Activated T-helper 1 cell treated with Interleukin-2 at 50 U/mL for 16 hours (primary cell): ENCODE results near the gene CTDNEP1.
"Not testable (repeated sequence)": the region's sequence is repeated elsewhere in the genome, so short reads cannot be mapped to it uniquely, and the experiment has no call there.

Source experiments
- DNase-seq: peaks from one replicate; pipeline ENCODE4 v3.0.0-alpha.2; 2020; ENCODE audit warnings: low read depth

CTDNEP1 gene

GRCh38 chr17:7248796-7249195 is 2.7 kb downstream of the CTDNEP1 start:
- no peak for DNase-seq

- no peak for DNase-seq
These were observed 4.8 kb downstream of the CTDNEP1 start for GRCh38 chr17:7246779-7247178.

DNA sequence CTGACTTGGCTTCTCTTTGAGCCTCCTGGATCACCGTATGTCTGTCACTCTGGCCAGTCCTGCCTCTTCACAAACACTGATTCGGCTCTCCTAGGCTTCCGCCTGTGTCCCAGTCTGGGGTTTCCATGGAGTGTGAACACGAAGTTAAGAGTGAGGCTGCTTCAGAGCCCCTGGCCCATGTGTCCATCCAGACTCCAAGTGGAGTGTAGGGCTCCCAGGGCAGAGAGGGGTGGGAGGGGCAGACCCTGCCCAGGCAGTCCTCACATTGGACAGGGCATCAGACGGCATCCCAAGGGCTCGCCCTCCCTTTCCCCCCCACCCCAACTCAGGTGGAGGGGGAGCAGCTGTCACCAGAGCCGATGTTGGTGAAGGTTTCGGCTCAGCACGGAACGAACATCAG is 7.7 kb downstream of the CTDNEP1 start:
- not testable (repeated sequence) for DNase-seq

DNA sequence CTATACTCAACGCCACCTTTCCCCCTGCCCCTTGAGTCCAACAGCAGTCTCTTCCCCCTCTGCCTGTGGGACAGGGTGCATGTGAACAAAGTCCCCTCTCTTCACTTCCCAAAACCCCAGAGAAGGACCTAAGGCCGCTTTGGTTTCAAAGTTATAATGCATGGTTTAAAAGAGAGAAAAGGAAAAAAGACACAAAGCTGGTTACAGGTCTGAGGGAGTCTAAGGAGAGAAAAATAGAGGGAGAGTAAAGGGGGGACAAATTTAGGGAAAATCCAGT is 8.1 kb downstream of the CTDNEP1 start:
- DNase-seq: no peak

DNA sequence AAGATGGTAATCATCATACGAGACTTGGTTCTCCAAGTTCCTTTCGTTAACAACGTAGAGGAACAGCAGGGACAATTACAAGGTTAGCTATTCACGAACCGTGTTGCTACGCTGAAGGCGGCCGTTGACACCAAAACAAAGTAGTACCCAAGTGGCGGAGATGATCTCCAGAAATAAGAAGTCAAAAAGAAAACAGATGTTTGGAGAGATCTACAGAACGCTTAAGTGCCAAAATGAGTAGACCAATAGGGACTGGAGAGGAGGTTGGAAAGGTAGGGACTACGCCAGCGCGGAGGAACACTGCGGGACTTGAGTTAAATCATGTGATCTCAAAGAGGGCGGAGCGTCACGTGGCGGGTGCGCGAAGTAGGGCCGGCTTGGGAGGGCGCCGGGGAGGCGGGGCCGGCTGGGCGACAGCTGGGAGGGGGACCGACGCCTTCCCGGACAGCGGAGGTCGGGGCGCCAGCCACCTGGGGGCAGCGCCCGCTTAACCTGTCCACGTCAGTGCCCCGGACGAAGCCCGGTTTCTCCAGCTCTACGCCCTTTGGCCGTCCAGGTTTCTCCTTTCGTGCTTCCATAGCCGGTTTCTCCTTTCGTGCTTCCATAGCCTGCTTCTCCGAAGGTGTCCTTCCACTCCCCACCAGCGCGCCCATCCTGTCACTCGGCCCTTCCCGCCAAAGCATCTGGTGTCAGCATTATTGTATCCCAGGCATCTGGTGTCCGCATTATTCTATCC is 8.6 kb downstream of the CTDNEP1 start:
- peak; percentile 86 for DNase-seq

DNA sequence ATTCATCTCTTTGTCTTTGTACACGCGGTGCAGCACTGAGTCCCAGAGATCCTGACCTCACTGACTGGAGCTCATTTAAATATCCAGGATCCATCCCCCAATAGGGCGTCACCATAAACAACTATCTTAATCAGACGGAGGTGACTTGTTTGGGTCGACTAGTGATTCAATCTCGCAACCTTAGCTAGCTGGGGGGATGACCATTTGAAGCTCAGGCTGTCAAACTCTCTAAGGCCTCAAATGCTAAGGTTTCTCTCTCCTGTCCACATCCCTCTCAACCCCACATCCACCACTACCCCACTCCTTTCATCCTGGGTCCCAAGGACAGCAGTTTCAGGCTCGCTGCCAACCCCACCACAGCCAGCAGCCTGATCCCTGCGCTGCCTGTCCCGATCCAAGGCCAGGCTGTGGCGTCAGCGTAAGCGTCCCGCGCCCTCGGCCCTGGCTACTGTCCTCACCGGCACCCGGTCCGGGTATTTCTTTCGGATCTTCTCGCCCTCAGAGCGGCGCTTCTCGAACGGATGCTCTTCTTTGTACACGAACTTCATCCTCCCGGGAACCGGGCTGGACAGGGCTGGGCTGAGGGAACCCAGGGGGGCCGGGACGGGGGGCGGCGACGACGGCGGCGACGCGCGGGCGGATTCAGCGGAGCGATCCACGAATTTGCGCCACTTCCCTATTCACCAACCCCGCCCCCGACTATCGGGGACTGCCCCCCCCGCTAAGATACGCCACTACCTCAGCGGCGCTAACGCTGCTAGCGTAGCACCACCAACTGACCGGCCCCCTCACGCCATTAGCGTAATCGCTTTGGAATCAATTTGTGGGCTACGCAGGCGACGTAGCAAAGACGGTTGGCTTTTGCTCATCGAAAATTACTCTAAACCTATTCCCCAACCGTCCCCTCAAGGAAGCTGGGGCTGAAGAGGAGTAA is 9.5 kb downstream of the CTDNEP1 start, which contains the start of gene GABARAP:
GABARAP (minus strand) TSS at position 667 of the 934 bp plus-strand sequence; CDS start at position 548, 119 bp downstream.
- DNase-seq: peak; percentile 86

DNA sequence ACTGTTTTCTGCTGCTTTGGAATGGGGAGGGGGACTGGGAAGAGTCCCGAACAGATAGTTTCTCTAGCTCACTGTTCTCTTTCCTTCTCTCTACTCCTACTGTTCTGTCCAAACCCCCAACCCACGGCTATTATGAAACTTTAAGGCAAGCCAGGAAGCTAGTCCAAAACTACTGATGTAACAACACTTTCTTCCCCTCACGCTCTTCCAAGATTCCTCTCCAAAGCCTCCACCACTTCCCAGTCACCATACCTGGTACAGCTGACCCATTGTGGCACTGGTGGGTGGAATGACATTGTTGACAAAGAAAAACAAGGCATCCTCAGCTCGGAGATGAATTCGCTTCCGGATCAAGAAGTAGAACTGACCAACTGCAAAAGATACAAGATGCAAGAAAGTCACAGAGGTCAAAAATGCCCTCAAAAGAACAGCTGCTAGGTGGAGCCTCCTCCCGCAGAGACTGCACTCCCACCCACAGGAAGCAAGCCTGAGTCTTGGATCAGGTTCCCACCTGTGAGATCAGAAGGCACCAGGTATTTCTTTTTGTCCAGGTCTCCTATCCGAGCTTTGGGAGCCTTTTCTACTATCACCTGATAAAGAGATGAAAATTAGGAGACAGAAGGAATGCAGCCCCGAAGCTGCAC is 10.3 kb downstream of the CTDNEP1 start:
- no peak for DNase-seq

DNA sequence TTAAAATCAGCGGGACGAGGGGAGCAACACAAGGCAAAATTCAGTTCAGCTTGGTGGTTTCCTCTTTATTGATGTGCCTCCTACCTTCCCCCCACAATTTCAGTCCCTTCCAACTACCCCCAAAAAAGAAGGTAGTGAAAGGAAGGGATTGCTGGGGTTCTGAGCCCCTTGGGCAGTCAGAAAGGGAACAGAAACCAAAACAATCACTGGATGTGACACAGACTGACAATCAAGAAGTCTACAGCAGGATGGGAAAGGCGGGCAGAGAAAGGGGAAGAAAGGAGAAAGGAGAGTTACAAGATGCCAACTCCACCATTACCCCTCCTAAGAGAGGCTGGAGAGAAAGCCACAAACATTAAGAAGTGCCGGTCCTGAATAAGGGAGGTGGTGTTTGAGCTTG is 11.2 kb downstream of the CTDNEP1 start:
- no peak for DNase-seq

DNA sequence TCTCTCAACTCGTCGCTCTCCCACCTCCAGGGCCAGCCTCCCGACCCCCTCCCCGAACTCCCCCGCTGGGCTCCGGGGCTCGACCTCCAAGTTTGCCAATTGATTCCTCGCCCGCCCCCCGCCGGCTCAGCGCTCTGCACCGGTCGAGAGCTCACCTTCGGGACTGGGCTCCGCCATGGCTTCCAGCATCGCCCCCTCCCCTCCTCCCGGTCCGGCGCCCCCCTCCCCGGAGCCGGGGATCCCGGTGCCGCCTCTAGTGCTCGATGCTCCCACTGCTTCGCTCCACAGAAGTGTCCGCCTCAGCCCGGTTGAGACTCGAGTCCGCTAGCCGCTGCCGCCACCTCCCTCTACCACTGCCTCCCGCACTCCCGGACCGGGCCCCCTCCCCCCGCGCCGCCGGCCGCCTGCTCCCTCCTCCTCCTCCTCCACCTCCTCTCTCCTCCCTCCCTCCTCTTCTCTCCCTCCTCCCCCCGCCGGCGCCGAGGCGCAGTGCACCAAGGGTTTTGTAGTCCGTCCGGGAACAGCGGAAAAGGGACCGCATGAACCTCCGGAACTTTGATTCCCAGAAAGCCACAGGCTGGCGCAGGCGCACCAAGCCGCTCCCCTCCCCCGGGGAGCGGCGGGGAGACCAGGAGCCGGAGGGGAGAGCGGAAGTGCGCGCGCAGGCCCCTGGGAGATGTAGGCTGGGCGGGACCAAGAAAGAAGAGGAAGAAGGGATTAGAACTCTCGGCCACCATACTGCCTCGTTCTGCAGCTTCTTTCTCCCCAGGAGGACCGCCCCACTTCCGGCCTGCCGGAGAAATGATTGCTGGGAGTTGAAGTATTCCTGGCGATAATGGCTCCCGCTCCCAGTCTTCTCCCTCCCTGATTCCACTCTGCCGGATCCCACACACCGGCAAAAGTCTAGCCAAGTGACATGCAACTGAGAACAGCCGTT is 12.2 kb downstream of the CTDNEP1 start, which contains the start of gene PHF23:
PHF23 (minus strand) TSS at position 367 of the 937 bp plus-strand sequence; CDS start at position 189, 178 bp downstream.
- peak; percentile 98 for DNase-seq

- no peak for DNase-seq
These were observed 13.0 kb downstream of the CTDNEP1 start for GRCh38 chr17:7238420-7239090.

DNA sequence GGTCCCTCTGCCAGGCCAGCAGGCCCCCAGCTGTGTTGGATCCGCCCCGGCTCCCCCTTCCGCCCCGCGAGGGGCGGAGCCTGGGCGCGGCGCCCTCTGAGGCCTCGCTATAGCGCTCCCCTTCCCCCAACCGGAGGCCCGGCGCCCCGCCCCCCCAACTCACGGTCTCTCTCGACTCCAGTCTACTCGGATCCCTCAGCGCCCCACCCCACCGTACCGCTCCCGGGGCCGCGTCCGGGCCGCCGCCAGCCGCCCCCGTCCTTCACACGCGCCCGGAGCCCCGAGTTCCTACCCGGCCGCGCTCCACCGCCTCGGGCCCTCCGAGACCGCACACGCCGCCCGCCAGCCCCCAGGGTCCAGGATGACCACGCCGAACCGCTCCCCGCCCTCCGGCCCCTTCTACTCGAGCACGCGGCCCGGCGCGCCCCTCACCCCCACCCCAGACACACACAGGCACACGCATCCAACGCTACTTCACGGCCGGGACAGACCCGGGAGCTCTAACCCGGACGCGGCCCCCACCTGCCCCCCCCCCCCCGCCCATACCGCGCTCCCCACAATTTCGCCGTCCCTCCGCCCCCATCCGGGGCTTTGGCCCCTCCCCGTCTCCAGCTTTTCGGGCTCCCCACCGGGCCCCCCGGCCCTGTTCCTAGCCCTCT is 13.6 kb downstream of the CTDNEP1 start:
- DNase-seq: peak; percentile 69

GRCh38 chr17:7237266-7237760 is 14.2 kb downstream of the CTDNEP1 start:
- no peak for DNase-seq

- DNase-seq: no peak
These were observed 14.7 kb downstream of the CTDNEP1 start for GRCh38 chr17:7236808-7237207.

DNA sequence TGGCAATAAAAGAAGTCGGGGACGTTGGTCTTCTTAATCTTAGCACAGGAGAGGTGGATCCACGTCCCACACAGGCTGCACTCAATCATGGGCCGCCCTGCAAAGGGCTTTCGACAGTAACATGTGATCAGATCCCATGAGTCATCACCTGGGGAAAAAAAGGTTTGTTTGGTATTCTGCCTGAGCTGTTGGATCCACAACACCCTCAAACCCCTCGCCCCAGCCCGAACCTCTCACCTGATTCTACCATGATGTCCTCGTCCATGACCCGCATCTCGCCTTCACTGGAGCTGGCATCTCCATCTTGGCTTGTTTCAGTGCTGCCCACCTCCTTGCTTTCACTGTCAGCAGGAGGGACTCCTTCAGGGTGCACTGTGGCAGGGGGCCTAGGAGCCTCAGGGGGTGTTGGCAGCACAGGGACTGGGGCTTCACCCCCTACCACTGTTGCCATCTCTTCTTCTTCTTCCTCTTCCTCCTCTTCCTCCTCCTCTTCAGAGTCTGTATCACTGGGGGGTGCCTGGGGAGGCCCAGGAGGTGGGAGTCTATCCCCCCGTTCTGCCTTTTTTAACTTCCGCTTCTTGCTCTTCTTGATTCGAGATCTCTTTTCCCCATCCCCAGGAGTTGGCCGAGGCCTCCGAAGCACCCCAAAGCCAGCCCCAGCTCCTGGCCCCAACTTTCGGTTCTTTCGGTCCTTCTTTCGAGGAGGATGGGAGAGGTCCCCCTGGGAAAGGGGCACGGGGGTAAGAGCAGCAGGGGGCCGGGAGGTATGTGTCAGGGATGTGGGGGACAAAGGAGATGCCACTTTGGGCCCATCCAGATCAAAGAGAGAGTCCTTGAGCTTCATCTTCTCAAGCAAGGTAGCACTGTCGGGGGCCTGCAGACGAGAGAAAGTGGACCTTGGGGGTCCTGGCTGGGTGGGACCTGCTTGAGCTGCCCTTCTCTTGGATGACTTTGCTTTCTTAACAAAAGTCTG is 15.6 kb downstream of the CTDNEP1 start:
- DNase-seq: no peak

- DNase-seq: peak; percentile 89
These were observed 17.2 kb downstream of the CTDNEP1 start, which contains the start of gene DVL2 for GRCh38 chr17:7234083-7234951. Gene DVL2, minus strand, starts transcription at chr17:7234517. Its CDS starts 255 bp downstream, at chr17:7234262.

- no peak for DNase-seq
These were observed 17.8 kb downstream of the CTDNEP1 start for GRCh38 chr17:7233701-7234082.

DNA sequence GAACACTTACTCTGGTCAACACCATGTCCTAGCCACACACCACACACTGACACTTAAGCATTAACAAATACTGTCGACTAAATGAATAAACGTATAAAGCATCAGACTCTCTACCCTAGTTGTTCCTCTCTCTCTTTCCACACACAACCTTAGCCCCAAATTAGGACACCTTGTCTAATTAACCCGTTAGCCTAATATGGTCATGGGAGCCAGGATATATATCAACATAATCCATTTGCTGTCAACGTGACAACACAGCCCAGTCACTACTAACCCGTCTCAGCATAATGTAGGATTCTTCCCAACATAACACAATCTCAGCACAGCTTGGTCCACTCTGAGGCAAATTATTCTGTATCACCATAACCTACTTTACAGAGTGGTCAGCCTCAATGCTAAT is 19.4 kb downstream of the CTDNEP1 start:
- no peak for DNase-seq

DNA sequence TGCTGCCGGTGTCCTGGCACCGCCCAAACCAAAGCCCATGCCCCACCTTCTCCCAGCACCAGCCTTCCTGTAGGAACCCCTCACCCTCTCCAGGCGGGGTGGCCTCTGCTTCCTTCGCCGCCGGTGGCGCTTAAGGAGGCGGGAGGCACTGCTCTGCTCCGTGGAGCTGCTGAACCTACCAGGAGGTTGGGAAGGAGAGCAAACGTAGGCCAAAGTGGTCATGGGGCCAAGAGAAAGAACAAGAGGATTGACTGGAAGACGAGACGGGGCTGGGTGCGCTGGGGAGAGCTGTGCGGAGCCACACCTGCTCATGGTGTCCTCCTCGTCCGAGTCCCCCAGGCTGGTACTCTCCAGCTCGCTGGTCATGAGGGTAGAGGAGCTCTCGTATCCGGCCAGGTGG is 22.0 kb downstream of the CTDNEP1 start:
- DNase-seq: no peak
